Colon (tissue), 2 donors: ENCODE results near the gene RNU1-2.
"Not testable (repeated sequence)": the region's sequence is repeated elsewhere in the genome, so short reads cannot be mapped to it uniquely, and the experiment has no call there.

ENCODE experiments used
- FAIRE-seq: peaks from 2 replicates; lab custom pipeline; 2012; peaks lifted over from hg19 to GRCh38; lab: Jason Lieb, UNC
- donor health status: control.
- donor health status: control.

The RNU1-2 gene

DNA sequence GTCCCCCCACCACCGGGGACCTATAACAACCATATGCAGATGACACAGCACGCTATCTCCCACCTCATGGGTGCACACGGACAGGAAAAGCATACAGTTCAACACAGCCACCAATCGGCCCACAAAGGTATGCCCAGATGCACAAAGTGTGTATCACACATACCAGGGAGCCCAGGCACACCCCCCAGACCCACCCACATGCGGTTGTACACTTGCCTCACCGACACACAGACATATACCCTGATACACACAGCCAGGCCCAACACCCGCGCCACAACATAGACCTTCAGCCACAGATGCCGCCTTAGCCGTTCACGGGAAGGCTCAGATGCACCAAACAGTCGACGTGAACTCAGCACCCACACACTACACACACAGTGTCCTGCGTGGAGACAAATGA is 31.5 kb downstream of the RNU1-2 start:
- no peak for FAIRE-seq

DNA sequence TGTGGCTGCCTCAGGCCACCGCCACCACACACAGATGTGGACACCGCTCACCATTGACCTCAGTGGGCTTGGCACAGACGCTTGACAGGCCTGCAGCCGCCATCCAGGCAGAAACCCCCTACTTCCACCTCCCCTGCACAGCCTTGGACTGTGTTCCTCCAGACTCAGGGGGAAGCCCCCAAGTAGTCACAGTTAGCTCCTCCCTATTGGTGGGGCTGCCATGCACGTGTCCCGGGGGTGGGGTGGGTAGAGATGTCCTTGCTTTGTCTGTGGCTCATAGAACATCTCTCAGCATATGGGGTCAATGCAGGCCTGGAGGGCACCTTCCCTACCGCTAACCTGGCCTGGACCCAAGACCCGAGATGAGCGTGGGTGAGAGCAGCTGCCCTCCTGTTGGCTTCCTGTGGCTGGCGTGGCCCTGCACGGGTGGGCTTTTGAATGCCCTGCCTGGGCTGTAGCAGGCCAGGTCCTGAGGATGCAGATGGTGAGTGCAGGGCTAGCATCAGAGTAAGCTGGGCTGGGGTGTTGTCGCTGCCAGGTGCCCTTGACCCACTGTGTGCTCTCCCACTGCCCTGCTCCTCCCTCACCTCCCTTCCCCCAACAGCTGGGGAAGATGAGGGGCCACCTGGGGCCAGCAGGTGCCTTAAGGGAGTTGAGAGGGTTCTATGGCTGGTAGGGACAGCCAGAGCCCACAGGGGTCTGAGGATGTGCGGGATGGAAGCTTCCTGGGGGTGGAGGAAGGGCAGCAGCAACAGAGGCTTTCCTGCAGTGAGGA is 32.1 kb downstream of the RNU1-2 start:
- no peak for FAIRE-seq

DNA sequence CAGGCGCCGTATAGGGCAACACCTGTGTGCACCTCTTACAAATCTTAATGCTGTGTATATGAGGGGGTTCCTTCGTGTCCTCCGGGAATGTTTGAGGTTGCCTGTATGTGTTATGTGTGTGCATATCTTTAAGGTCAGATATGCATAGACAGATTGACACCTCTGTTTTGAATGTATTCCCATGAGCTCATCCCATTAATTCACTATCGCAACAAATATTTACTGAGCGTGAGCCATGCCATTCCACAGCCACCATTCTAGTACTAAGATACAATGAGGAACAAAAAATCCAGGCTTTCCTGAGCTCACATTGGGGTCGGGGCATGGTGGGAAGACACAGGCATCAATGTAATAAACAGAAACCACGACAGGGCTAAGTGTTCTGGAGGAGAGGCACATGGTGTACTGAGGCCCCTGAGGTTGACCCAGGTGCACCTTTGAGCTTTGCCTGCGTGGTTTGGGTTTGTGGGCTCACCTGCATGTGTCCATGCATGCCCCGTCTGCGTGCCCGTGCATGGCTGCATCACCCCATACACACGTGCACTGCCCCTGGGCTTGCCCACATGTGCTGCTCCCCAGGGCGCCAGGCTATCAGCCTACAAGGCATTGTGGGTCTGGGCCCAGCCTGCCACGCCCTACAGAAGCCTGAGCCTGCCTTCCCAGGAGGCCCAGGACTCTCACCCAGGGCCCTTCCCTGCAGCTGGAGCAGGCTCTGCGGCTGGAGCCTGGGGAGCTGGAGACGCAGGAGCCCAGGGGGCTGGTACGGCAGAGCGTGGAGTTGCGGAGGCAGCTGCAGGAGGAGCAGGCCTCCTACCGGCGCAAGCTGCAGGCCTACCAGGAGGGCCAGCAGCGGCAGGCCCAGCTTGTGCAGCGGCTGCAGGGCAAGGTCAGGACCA is 33.6 kb downstream of the RNU1-2 start:
- not testable (repeated sequence) for FAIRE-seq

DNA sequence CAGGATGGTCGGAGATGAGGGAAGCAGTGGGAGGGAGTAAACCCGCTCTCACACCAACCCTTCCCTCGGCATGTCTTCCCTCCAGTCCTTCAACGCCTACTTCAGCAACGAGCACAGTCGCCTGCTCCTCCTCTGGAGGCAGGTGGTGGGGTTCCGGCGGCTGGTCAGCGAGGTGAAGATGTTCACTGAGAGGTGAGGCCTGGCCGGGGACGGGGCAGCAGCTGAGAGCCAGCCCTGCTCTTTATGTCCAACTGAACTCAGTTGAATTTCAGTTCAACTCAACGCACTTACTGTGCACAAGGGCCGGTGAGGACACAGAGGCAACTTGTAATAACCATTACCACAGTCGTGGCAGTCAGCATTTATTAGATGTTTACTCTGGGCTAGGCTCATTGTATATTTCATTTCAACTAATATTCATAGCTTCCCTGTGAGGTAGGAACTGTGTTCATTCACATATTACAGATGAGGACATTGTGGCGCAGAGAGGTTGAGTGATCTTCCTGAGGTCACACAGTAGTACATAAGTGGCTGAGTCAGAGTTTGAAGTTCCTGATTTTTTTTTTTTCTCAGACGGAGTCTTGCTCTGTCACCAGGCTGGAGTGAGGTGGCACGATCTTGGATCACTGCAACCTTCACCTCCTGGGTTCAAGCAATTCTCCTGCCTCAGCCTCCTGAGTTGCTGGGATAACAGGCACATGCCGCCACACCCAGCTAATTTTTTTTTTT is 35.6 kb downstream of the RNU1-2 start:
- not testable (repeated sequence) for FAIRE-seq

DNA sequence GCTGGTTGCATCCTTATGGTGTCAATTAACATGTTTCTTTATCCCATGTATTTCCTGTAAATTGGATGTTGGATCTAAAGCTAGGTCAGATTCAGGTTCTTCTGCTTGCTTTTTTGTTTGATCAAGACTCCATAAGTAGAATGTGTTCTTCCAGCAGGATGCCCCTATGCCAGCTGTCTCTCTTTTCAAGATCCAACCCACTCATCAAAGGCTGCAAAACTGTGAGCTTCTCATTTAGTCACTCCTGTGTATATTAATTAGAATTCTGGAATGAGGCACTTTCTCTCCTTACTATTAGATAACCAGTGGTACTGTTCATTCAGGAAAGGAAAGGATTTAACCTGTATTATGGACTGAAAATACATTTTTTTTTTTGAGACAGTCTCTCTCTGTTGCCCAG is 38.2 kb downstream of the RNU1-2 start:
- FAIRE-seq: not testable (repeated sequence)

DNA sequence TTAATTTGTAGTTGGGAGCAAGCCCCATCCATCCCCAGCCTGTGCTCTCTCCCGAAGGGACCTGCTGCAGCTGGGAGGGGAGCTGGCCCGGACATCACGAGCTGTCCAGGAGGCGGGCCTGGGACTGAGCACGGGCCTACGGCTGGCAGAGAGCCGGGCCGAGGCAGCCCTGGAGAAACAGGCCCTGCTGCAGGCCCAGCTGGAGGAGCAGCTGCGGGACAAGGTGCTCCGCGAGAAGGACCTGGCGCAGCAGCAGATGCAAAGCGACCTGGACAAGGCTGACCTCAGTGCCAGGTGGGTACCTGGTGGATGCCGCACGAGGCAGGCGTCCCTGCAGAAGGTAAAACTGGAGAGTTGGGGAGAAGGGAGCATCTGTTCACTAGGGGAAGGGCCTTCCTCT is 40.8 kb downstream of the RNU1-2 start:
- FAIRE-seq: not testable (repeated sequence)

DNA sequence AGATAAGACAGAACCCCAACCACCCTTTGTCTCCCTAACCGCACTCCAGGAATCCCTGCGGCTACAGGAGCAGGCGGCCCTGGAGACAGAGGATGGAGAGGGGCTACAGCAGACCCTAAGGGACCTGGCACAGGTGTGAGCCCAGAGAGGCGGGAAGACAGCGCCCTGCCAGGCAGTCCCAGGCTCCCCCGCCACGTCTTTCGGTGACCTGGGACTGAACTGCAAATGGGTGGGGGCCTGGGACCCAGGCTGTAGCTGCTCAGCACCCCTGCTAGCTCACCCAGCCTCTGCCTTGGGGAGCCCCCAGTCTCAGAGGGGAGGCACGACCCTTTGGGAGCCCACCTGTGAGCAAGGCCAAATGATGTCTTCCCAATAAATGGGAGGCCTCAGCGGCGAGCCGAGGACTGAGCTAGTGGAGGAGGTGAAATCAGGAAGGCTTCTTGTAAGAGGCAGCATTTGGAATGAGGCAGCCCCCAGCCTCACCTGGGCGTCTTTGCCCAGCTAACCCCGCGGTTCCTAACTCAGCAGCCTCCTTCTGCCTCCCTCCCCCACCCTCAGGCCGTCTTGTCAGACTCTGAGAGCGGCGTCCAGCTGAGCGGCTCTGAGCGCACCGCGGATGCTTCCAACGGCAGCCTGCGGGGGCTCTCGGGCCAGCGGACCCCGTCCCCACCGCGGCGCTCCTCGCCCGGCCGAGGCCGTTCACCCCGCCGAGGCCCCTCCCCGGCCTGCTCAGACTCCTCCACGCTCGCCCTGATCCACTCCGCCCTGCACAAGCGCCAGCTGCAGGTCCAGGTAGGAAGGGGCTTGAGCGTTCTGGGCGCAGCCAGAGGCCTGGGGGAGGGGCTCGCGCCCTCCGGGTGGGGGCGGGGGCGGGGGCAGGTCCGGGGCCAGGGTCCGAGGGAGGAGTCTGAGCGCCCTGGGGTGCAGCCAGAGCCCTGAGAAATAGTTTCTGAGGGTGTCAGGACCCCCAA is 42.9 kb downstream of the RNU1-2 start:
- no peak for FAIRE-seq

DNA sequence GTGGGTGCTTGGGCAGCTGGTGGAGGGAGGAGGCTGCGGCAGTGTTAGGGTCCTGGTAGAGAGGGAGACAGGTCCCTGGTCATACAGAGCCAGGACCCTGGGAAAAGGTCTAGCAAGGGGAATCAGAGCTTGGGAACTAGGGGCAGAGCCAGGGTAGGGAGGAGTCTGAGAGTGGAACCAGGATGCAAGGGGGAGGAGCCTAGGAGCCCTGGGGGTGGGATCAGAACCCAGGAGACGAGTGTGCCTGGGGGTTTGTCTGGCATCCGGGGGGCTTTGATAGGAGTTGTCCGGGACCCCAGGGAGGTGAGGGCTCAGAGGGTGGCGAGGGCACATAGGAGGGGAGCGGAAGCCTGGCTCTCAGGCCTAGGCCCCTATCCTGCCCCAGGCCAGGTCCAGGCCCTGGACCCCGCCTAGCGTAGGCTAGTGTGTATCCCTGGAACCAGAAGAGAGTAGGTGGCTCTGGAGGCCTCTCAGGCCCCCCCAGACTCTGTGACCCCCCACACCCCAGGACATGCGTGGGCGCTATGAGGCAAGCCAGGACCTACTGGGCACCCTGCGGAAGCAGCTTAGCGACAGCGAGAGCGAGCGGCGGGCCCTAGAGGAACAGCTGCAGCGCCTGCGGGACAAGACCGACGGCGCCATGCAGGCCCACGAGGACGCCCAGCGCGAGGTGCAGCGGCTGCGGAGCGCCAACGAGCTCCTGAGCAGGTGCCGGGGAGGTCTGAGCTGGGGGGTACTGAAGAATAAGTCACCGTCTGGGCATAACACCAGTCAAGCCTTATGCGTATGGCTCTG is 43.8 kb downstream of the RNU1-2 start:
- FAIRE-seq: not testable (repeated sequence)

DNA sequence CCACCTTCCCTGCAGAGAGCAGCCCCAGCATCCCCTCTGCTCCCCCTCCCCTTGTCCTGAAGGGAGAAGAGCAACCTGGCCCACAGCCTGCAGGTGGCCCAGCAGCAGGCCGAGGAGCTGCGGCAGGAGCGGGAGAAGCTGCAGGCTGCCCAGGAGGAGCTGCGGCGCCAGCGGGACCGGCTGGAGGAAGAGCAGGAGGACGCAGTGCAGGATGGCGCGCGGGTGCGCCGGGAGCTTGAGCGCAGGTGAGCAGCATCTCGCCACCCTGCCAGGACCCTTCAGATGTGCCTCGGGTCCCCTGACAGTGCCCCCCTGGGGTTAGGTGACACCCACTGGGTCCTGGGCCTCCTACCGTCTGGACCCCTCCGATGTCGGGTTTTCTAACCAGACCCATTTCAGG is 48.3 kb downstream of the RNU1-2 start:
- FAIRE-seq: no peak

DNA sequence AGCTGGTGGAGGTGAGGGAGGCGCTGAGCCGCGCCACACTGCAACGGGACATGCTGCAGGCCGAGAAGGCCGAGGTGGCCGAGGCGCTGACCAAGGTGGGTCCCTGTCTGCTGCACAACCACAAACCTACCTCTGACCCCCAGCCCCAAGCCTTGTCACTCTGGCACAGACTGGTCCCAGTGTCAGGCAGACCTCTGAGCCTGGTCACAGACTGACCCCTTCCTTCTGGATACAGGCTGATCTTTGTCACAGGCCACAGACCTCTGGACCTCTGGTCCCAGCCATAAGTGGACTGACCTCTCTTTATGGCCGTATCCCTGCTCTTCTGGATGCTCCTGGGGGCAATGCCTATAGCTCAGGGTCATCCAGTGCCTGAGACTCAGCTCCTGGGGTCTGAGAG is 49.7 kb downstream of the RNU1-2 start:
- FAIRE-seq: not testable (repeated sequence)
